Memory B cell (primary cell): ENCODE results near the gene GTPBP6.
"Not testable (repeated sequence)": the region's sequence is repeated elsewhere in the genome, so short reads cannot be mapped to it uniquely, and the experiment has no call there.

Experiments
- ATAC-seq: fragments of 150-1000 bp; cut with Tn5 transposase; 2 replicates; pipeline ENCODE4 v1.10.0; 2021; ENCODE audit warnings: low read depth, mild to moderate bottlenecking, moderate library complexity
- DNase-seq, 2 donors: peaks; one replicate each; pipeline ENCODE4 v3.0.0; 2022; ENCODE audit warnings: low spot score in 2 of 2
- H3K27ac Mint-ChIP-seq: one replicate; pipeline ENCODE4 v1.8.0; 2022; ENCODE audit warnings: mild to moderate bottlenecking, moderate library complexity, mixed read lengths
- H3K27me3 Mint-ChIP-seq: one replicate; pipeline ENCODE4 v1.8.0; 2022; ENCODE audit warnings: mixed read lengths
- H3K36me3 Mint-ChIP-seq: one replicate; pipeline ENCODE4 v1.8.0; 2022; ENCODE audit warnings: mild to moderate bottlenecking, mixed read lengths
- H3K4me1 Mint-ChIP-seq: one replicate; pipeline ENCODE4 v1.8.0; 2022; ENCODE audit warnings: mixed read lengths
- H3K4me3 Mint-ChIP-seq: one replicate; pipeline ENCODE4 v1.8.0; 2022; ENCODE audit warnings: mild to moderate bottlenecking, moderate library complexity, mixed read lengths
- H3K9me3 Mint-ChIP-seq: one replicate; pipeline ENCODE4 v1.8.0; 2022; ENCODE audit warnings: mixed read lengths

GTPBP6 gene

GRCh38 chrX:270848-271367, 47.7 kb downstream of the GTPBP6 start:
- Mint-ChIP-seq H3K36me3 (no peaks in the 10 kb centered on the region), H3K27me3 (no peaks in the 10 kb centered on the region), H3K4me3 (no peak overlapping the region), H3K4me1 (peaks cover 2% of the 10 kb centered on the region), H3K27ac (no peak overlapping the region), H3K9me3 (no peaks in the 10 kb centered on the region)
- no peak for ATAC-seq
- no peak for DNase-seq

GRCh38 chrX:267771-268261, 50.8 kb downstream of the GTPBP6 start:
- no peaks in the 10 kb centered on the region for H3K27me3 Mint-ChIP-seq
- H3K4me3 Mint-ChIP-seq: no peak overlapping the region
- no peaks in the 10 kb centered on the region for H3K4me1 Mint-ChIP-seq
- no peaks in the 10 kb centered on the region for H3K36me3 Mint-ChIP-seq
- no peaks in the 10 kb centered on the region for H3K9me3 Mint-ChIP-seq
- H3K27ac Mint-ChIP-seq: no peak overlapping the region
- no peak for ATAC-seq
- no peak for DNase-seq

DNA sequence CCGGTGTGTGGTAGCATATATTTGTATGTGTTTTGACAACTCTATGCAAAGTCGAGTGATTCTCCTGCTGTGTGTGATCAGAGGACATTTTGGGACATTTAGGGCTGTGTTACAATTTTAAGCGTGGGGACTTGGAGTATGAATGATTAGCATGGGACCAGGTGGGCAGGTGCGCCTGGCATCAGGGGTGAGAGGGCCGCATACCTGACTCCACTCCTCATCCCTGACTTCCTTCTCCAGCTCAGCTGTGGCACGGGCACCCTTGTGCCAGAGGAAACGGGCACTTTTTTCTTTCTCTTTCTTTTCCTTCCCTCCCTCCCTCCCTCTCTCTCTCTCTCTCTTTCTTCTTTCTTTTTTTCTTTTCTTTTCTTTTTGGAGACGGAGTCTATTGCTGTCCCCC, 53.1 kb downstream of the GTPBP6 start:
- Mint-ChIP-seq H3K4me3 (no peak overlapping the region), H3K27ac (no peak overlapping the region), H3K27me3 (no peaks in the 10 kb centered on the region), H3K4me1 (no peaks in the 10 kb centered on the region), H3K9me3 (no peaks in the 10 kb centered on the region), H3K36me3 (no peaks in the 10 kb centered on the region)
- DNase-seq (no peak), ATAC-seq (no peak)

DNA sequence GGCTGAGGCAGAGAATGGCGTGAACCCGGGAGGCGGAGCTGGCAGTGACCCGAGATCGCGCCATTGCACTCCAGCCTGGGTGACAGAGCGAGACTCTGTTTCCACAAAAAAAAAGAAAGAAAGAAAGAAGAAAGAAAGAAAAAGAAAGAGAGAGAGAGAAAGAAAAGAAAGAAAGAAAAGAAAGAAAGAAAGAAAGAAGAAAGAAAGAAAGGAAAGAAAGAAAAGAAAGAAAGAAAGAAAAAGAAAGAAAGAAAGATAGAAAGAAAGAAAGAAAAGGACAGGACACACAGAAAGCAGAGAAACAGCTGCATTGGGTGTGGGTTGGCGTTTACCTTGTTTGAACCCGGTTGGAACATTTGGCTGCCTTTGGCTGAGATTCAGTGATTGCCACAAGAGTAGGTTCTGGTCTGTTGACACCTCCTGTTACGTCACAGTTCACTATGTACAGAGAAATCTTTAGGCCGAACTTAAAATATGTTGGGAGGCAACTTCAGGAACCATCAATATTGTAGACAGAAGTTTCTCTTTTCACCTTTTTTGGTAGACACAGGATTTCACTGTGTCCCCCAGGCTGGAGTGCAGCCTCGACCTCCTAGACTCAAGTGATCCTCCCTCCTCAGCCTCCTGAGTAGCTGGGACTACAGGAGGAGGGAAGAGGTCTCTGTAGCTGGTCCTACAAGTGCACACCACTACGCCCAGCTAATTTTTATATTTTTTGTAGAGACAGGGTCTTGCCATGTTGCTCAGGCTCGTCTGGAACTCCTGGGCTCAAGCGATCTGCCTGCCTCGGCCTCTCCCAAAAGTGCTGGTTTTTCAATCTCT, 53.8 kb downstream of the GTPBP6 start:
- no peak for DNase-seq
- H3K9me3 Mint-ChIP-seq: no peaks in the 10 kb centered on the region
- ATAC-seq: no peak
- no peaks in the 10 kb centered on the region for H3K27me3 Mint-ChIP-seq
- H3K36me3 Mint-ChIP-seq: no peaks in the 10 kb centered on the region
- no peaks in the 10 kb centered on the region for H3K4me1 Mint-ChIP-seq
- no peak overlapping the region for H3K27ac Mint-ChIP-seq
- no peak overlapping the region for H3K4me3 Mint-ChIP-seq

GRCh38 chrX:264006-264405, 54.6 kb downstream of the GTPBP6 start:
- not testable (repeated sequence) for H3K27ac Mint-ChIP-seq

GRCh38 chrX:262381-262909, 56.2 kb downstream of the GTPBP6 start:
- H3K36me3 Mint-ChIP-seq: no peaks in the 10 kb centered on the region
- H3K4me1 Mint-ChIP-seq: no peaks in the 10 kb centered on the region
- no peak overlapping the region for H3K27ac Mint-ChIP-seq
- H3K27me3 Mint-ChIP-seq: no peaks in the 10 kb centered on the region
- ATAC-seq: no peak
- H3K4me3 Mint-ChIP-seq: no peak overlapping the region
- H3K9me3 Mint-ChIP-seq: no peaks in the 10 kb centered on the region
- no peak for DNase-seq

More at GRCh38 chrX:264006-264405, 54.6 kb downstream of the GTPBP6 start:
- not testable (repeated sequence) for ATAC-seq, H3K27me3 Mint-ChIP-seq, H3K4me1 Mint-ChIP-seq, H3K36me3 Mint-ChIP-seq, DNase-seq, H3K9me3 Mint-ChIP-seq, H3K4me3 Mint-ChIP-seq

DNA sequence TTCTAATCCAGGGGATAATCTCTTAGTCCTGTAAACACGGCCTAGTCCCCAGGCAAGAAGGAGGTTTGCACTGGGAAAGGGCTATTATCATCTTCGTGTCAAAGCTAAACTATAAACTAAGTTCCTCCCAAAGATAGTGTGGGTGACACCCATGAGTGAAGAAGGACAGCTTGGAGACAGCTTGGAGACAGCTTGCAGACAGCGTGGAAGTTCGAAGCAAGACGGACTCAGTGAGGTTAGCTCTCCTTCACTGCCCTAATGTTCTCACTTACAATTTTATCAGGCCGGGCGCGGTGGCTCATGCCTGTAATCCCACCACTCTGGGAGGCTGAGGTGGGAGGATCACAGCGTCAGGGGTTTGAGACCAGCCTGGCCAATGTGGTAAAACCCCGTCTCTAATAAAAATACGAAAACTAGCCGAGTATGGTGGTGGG, 56.7 kb downstream of the GTPBP6 start:
- no peak for DNase-seq
- H3K4me1 Mint-ChIP-seq: no peaks in the 10 kb centered on the region
- no peaks in the 10 kb centered on the region for H3K27me3 Mint-ChIP-seq
- no peaks in the 10 kb centered on the region for H3K36me3 Mint-ChIP-seq
- no peak for ATAC-seq
- no peak overlapping the region for H3K4me3 Mint-ChIP-seq
- H3K9me3 Mint-ChIP-seq: no peaks in the 10 kb centered on the region
- H3K27ac Mint-ChIP-seq: no peak overlapping the region

DNA sequence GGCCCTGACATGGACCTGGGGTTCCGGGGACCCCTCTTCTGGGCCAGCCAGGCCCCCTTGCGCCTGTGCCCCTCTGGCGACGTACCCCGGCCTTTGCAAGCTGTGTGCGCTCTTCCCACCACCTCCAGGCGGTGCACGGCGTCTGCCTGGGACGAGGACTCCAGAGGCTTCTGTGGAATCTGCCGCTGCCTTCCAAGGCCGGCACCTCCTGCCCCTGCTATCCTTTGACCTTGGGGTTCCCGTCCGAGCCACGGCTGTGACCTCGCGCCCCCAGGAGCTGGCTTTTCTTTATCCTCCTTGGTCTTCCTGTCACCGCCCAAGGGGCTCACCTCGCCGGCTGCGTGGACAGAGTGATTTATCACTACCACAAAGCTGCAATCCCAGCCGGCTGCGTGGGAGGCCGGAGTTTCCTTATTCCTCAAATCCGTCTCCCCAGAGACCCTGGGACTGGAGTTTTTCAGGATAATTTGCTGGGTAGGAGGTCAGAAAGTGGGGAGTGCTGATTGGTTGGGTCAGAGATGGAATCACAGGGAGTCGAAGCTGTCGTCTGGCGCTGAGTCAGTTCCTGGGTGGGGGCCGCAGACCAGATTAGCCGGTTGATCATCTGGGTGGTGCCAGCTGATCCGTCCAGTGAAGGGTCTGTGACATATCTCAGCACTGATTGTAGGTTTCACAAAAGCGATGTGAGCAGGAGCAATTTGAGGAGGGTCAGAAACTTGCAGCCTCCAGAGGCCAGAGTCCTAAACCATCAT, 57.3 kb downstream of the GTPBP6 start:
- no peak for DNase-seq

GRCh38 chrX:259692-260355, 58.8 kb downstream of the GTPBP6 start:
- Mint-ChIP-seq H3K4me1 (no peaks in the 10 kb centered on the region), H3K27me3 (no peaks in the 10 kb centered on the region), H3K9me3 (no peaks in the 10 kb centered on the region), H3K4me3 (no peak overlapping the region), H3K27ac (no peak overlapping the region), H3K36me3 (no peaks in the 10 kb centered on the region)
- peak; percentile 34 for ATAC-seq
- no peak for DNase-seq

More for the DNA sequence above, 57.3 kb downstream of the GTPBP6 start:
- Mint-ChIP-seq H3K27ac (no peak overlapping the region), H3K4me1 (no peaks in the 10 kb centered on the region), H3K36me3 (no peaks in the 10 kb centered on the region), H3K9me3 (no peaks in the 10 kb centered on the region), H3K4me3 (no peak overlapping the region), H3K27me3 (no peaks in the 10 kb centered on the region)
- ATAC-seq: no peak

- Mint-ChIP-seq H3K27ac (no peak overlapping the region), H3K36me3 (peaks cover 4% of the 10 kb centered on the region), H3K4me3 (no peak overlapping the region), H3K27me3 (no peaks in the 10 kb centered on the region), H3K9me3 (peaks cover 1% of the 10 kb centered on the region), H3K4me1 (no peaks in the 10 kb centered on the region)
- DNase-seq: no peak
- no peak for ATAC-seq
Measured at GRCh38 chrX:258291-259040, 60.1 kb downstream of the GTPBP6 start.

DNA sequence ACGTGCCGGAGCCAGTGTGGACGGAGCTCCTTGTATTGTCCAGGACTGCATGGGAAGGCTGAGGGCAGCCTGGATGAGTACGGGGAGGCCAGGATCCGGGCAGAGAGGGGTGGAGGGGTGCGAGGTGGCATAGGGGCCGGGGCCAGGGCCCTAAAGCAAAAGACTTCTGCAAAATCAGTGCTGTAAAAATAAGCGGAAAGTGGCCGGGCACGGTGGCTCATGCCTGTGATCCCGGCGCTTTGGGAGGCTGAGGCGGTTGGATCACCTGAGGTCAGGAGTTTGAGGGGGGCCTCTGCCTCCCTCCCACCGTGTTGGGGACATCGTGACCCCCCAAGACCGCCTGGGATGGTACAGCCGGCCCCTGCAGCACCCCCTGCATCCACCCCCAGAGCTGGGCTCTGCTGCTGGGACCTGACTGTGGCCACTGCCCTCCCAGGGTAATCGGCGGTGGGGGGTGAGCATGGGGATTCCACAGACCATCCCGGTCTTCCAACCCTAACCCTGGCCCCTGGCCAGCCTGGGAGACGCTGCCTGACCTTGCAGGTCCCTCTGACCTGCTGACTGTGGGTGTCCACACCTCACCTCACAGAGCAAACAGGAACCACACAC, 60.8 kb downstream of the GTPBP6 start:
- no peak for DNase-seq
- peaks cover 4% of the 10 kb centered on the region for H3K36me3 Mint-ChIP-seq
- no peaks in the 10 kb centered on the region for H3K4me1 Mint-ChIP-seq
- no peak for ATAC-seq
- H3K27ac Mint-ChIP-seq: no peak overlapping the region
- H3K4me3 Mint-ChIP-seq: no peak overlapping the region
- no peaks in the 10 kb centered on the region for H3K27me3 Mint-ChIP-seq
- H3K9me3 Mint-ChIP-seq: peaks cover 1% of the 10 kb centered on the region

GRCh38 chrX:257054-257453, 61.5 kb downstream of the GTPBP6 start:
- not testable (repeated sequence) for H3K9me3 Mint-ChIP-seq, H3K4me3 Mint-ChIP-seq, H3K27me3 Mint-ChIP-seq, H3K27ac Mint-ChIP-seq, H3K4me1 Mint-ChIP-seq, DNase-seq, H3K36me3 Mint-ChIP-seq, ATAC-seq

DNA sequence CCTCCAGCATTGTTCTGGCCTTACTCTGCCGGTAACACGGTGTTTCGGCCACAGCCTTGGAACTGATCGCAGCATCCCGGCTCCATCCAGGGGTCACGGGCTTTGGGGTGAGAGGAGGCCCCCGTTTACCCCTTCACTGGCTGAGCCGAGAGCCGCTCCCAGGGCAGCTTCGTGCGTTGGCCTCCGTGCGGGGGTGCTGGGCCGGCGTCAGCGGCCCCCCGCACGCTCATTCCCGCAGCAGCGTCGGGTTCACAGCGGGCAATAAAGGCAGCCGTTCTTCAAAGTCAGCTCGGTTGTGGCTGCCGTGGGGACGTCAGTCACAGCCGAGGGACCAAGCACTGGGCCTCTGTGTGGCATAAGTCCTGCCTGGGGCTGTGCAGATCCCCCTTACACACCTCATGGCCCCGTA, 62.7 kb downstream of the GTPBP6 start:
- Mint-ChIP-seq H3K36me3 (peaks cover 4% of the 10 kb centered on the region), H3K27me3 (no peaks in the 10 kb centered on the region), H3K4me3 (no peak overlapping the region), H3K9me3 (peaks cover 8% of the 10 kb centered on the region), H3K27ac (no peak overlapping the region), H3K4me1 (peaks cover 12% of the 10 kb centered on the region)
- DNase-seq (no peak), ATAC-seq (no peak)
